Spleen (tissue), 7 donors: ENCODE data around the gene FBXL13.

Experiments used
- CTCF ChIP-seq, 11 experiments: fragments of 200-600 bp in 7 of 11; fragments of 450-650 bp in 4 of 11; sonication (generic) in 4 of 11; IDR thresholded peaks in 8 of 11; conservative IDR thresholded peaks in 3 of 11; 1 replicate in 7 of 11; 2 replicates in 4 of 11; pipeline versions ENCODE4 v1.4.0 to v1.8.0; 2016 to 2021; ENCODE audit warnings: antibody characterized with exemption in 11 of 11, inconsistent platforms in 4 of 11, mild to moderate bottlenecking in 1 of 11
- POLR2AphosphoS5 ChIP-seq, 3 donors: sonication (generic); formaldehyde crosslinking; IDR thresholded peaks; one replicate each; pipeline ENCODE4 v1.5.1; 2017; ENCODE audit warnings: antibody characterized with exemption in 3 of 3
- donor health status: DM: no; HTN: no; CAD: no; lungs with moderate emphysema.
- donor health status: DM: no; HTN: no; CAD: no.
- donor health status: DM: no; HTN: no; CAD: no.

GRCh38 chr7:102849079-102849478, 225.5 kb downstream of the FBXL13 start:
- TF ChIP-seq CTCF (IDR thresholded peaks at IDR 0.05 in 8 of 11, conservative IDR thresholded peaks at IDR 0.05 in 3 of 11) = no peak
- no peak for TF ChIP-seq POLR2AphosphoS5 (IDR thresholded peaks at IDR 0.05)
